NCI-H345 treated with DMSO at 0.1 percent for 48 hours (cell line): ENCODE measurements around the gene ADAT3.

Experiments
- DNase-seq: peaks from one replicate; lab custom pipeline; 2025; ENCODE audit not compliant: unreplicated experiment; lab: John Stamatoyannopoulos, UW

ADAT3 gene

DNA sequence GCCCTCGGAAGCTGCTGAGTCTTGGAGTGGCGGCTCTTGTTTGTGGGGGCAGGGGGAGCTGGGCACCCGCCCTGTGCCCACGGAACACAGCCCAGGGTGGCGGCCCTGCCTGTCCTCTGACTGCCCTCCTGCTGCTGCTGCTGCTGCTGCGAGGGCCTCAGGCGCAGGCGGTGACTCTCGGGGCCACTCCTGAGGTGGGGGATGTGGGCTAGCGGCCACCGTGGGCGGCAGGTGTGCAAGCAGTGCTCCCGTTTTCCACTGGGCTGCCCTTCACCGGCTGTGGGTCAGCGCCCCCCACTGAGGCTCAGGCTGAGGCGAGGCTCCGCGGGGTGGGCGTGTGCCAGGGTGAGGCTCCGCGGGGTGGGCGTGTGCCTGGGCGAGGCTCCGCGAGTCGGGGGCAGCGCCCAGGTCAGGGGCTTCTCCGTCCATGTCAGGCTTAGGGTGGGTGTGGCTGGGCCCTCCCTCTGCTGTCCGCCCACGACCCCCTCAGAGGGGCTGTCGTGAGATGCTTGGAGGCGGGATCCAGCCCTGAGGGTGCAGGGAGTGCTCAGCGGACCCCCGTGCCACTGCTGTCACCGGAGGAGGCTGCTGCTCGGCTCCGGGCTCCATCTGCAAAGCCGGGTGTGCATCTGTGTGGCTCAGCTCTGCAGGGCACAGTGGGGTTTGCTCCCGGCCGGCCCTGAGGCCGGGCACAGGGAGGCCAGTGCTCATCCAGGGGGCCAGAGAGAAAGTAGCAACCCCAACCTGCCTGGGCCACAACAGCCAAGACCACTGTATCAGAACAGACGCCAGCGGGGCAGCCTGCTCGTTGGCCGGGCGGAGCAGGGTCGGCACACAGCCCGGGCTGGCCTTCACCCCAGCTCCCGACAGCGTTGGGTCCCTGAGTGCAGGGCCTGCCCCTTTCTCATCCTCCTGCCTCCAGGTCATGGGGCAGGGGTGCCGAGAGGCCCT, 50.2 kb downstream of the ADAT3 start:
- DNase-seq: no peak

DNA sequence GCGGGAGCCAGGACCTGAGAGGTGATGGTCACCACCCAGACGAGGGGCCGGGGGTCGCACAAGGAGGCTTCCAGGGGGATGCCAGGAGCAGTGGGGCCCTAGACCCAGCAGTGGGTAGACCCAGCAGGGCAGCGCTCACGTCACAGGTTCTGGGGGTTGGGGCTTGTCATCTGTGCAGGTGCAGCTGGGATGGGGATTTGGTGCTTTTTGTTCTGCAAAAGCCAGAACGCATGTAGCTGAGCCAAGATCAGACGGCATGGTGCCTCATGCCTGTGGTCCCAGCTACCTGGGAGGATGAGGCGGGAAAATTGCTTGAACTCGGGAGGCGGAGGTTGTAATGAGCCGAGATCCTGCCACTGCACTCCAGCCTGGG, 50.9 kb downstream of the ADAT3 start:
- DNase-seq: no peak

DNA sequence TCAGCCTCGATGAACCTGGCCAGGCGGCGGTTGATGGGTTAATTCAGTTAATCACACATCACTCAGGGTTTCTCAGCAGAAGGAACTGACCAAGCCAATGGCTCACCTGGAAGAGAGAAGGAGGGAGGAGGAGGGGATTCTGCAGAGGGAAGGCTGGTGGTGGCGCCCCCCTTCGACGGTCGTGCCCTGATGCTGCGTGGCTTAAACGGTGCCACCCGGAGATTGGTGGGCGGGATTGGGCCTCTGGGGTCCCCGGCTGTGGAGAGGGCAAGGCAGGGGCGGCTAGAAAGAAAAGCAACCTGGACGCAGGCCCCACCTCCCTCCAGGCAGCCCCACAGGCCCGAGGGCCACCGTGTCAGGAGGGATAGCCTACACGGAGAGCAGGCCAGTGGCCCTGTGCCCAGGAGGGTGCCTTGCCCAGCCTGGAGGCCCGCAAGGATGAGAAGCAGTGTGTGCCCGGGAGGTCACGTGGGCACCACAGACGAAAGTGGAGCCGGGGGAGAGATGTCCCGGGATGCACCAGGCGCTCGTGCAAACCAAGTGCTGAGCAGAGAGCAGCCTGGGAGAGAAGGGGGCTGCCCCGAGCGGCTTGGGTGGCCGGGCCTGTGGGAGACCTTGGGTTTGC, 51.8 kb downstream of the ADAT3 start:
- no peak for DNase-seq

DNA sequence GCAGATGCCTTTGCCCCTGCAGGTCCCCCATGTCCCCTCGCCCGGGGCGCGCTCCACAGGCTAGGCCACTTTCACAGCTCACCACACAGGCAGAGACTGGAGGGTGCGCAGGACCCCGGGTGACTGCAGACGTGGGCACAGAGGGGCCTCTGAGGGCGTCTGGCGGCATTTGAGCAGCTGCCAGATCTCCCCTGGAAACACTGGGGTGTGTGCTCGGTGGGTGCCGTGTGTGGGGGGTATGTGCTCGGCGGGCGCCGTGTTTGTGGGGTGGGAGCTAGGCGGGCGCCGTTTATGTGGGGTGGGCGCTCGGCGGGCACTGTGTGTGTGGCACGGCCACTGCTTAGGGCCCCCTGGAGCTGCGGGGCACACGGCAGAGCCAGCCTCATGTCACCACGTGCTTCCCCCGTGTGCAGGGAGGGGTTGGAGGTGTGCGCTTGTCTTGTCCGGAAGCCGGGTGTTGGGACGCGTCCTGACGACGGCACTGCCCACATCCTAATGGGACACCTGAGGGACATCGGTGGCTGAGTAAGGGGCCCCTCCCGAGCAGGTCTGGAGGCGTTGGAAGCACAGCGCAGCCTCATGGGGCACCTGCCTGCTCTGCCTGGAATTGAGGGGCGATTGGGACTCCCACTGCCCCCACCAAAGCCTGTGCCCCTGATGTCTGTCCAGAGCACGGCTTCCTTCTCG, 52.5 kb downstream of the ADAT3 start:
- no peak for DNase-seq

DNA sequence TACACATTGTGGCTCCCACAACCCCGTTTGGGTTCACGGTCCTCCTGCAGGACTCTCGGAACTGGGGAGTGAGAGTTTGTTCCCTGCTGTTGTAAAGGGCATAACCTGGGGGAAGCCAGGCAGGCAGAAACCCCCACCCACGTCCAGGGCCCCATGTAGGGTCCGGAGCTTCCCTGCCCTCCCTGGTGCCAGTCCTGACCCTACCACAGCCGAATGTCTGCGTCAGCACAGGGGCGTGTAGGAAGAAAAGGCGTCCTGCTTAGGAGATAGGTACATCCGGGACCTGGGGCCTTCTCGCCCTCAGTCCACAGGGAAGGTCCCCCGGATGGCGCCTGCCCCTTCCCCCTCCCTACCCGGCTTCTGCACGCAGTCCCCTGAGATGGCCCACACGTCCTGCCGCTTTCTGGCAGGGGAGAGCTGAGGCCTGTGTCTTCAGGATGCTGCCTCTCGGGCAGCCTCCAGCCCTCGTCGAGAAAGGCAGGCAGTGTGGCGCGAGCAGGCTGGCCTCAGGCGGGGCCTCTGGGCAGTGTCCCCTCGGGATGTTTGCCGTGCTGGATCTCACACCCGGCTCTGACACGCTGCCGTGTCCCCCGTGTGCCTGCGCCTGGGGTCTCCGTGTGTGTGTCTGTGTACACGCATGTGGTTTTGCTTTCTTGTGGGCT, 54.9 kb downstream of the ADAT3 start:
- no peak for DNase-seq

DNA sequence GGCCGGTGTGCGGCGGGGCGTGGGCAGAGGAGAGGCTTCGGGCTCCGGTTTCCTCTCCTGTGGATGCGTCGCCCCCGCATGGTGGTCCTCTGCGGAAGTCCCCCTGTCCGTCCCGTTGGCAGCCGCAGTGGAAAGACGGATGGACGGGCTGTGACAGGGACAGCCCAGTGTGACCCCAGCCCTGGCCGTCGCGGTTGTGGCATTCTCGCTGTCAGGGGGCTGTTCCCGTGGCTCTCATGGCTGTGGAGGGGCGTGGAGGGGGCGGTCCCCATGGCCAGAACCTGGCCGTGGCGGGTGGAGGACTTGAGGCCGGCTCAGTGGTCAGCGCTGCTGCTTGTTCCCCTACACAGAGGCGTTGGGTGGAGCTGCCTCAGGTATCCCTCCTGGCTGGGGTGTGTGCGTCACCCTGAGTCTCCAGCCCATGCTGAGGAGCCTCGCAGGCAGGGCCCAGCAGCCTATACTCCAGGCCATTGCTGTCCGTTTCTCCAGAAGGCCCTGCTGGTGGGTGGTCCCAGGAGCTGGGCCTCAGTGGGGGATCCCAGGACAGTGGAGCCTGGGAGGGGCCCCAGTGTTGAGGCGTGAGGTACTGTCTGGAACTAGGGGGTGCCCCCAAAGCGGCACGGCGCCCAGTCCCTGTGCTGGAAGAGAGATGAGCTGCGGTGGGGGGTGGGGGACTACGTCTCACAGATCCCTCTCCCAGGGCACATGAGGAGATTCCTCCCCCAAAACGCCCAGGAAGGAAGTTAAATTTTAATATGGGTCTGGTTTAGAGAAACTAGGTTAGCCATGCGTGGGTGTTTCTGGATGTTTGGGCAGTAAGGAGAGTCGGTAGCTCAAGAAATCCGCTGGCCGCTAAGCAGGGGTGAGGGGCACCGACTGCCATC, 56.0 kb downstream of the ADAT3 start:
- DNase-seq: no peak

DNA sequence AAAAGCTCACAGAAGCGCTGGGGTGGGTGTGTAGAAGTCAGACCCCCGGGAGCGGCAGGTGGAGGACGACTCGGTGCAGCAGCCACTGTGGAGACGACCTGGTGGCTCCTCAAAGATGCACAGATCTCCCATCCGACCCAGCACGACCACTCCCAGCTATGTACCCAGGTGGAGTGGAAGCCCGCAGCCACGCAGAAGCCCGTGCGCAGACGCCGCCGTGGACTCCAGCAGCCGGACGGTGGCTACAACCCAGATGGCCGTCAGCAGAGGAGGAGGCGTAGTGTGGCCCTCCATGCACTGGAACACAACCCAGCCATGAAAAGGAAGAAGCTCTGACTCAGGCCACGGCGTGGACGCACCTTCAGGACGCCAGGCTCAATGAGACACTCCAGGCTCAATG, 57.5 kb downstream of the ADAT3 start:
- no peak for DNase-seq
